GM12878 (cell line): ENCODE results near the gene ZIC2.

ENCODE experiments used
- ATF7 ChIP-seq: fragments of 450-650 bp; IDR thresholded peaks from 2 replicates; pipeline ENCODE4 v1.6.1; 2016; ENCODE audit warnings: low read depth, mild to moderate bottlenecking
- BACH1 ChIP-seq: fragments of 450-650 bp; IDR thresholded peaks from 2 replicates; pipeline ENCODE4 v1.6.1; 2017; ENCODE audit warnings: mild to moderate bottlenecking, borderline replicate concordance
- CTCF ChIP-seq, 3 experiments: IDR thresholded peaks in 2 of 3; conservative IDR thresholded peaks in 1 of 3; 2 replicates each; pipeline ENCODE4 v1.5.1; 2011; ENCODE audit warnings: low read depth in 3 of 3, low read length in 3 of 3, mild to moderate bottlenecking in 3 of 3, control low read depth in 2 of 3, moderate library complexity in 2 of 3, inconsistent platforms in 1 of 3, mixed read lengths in 1 of 3; ENCODE audit not compliant: control insufficient read depth in 2 of 3, insufficient read depth in 1 of 3; ENCODE audit errors: extremely low read depth in 1 of 3
- JUNB ChIP-seq: IDR thresholded peaks from 2 replicates; pipeline ENCODE4 v1.6.1; 2016; ENCODE audit warnings: antibody characterized with exemption, mild to moderate bottlenecking
- MEF2A ChIP-seq: IDR thresholded peaks from 2 replicates; pipeline ENCODE4 v1.6.1; 2011; ENCODE audit warnings: low read depth, mild to moderate bottlenecking, low read length, moderate library complexity; ENCODE audit not compliant: insufficient read depth
- MYC ChIP-seq: IDR thresholded peaks from 2 replicates; pipeline ENCODE4 v1.6.1; 2011; ENCODE audit warnings: mild to moderate bottlenecking, low read length, moderate library complexity, inconsistent platforms; ENCODE audit not compliant: insufficient read depth, insufficient replicate concordance, insufficient read length, severe bottlenecking
- NR2C1 ChIP-seq: fragments of 450-650 bp; IDR thresholded peaks from 2 replicates; pipeline ENCODE4 v1.6.1; 2017; ENCODE audit warnings: antibody characterized with exemption, mild to moderate bottlenecking, moderate library complexity
- SMC3 ChIP-seq: IDR thresholded peaks from 2 replicates; pipeline ENCODE4 v1.6.1; 2011; ENCODE audit warnings: low read length, improper control_type of control experiment, borderline replicate concordance
- SREBF2 ChIP-seq: IDR thresholded peaks from 2 replicates; pipeline ENCODE4 v1.6.1; 2012; ENCODE audit warnings: mild to moderate bottlenecking, low read length
- ZBTB40 ChIP-seq: fragments of 450-650 bp; IDR thresholded peaks from 2 replicates; pipeline ENCODE4 v1.6.1; 2016; ENCODE audit warnings: mild to moderate bottlenecking, moderate library complexity, borderline replicate concordance
- ZNF207 ChIP-seq: fragments of 450-650 bp; IDR thresholded peaks from 2 replicates; pipeline ENCODE4 v1.6.1; 2014; ENCODE audit warnings: antibody characterized with exemption, mild to moderate bottlenecking, borderline replicate concordance
- ZNF274 ChIP-seq: IDR thresholded peaks from one replicate; pipeline ENCODE4 v1.8.0; 2011; ENCODE audit not compliant: insufficient read length, insufficient read depth

GRCh38 chr13:99977334-99977911 is 4.2 kb upstream of the ZIC2 start:
- no peak for TF ChIP-seq JUNB
- no peak for TF ChIP-seq ATF7
- TF ChIP-seq ZNF274, result no peak
- TF ChIP-seq CTCF (IDR thresholded peaks at IDR 0.05 in 2 of 3, conservative IDR thresholded peaks at IDR 0.05 in 1 of 3; ENCODE audit: control insufficient read depth in 2 of 3, extremely low read depth in 1 of 3, insufficient read depth in 1 of 3, low read depth in 3 of 3, low read length in 3 of 3), result no peak
- TF ChIP-seq MYC, result no peak
- no peak for TF ChIP-seq ZNF207
- TF ChIP-seq ZBTB40, result no peak
- TF ChIP-seq MEF2A, result no peak
- TF ChIP-seq NR2C1, result no peak
- TF ChIP-seq BACH1, result no peak
- TF ChIP-seq SMC3, result no peak
- no peak for TF ChIP-seq SREBF2
